Panc1 (cell line): Measurements from ENCODE around the gene ZNF366.

Experiments
- POLR2AphosphoS5 ChIP-seq: IDR thresholded peaks from 2 replicates; pipeline ENCODE4 v1.6.1; 2012; ENCODE audit warnings: mild to moderate bottlenecking, low read depth, low read length, moderate library complexity
- TF ChIP-seq, protein P1 (sequence below): fragments of 450-650 bp; IDR thresholded peaks from 2 replicates; pipeline ENCODE4 v1.5.1; 2017; ENCODE audit warnings: mild to moderate bottlenecking
- TF ChIP-seq, protein P2 (sequence below), 2 experiments: IDR thresholded peaks; 2 replicates each; pipeline ENCODE4 v1.6.1; 2011 to 2012; ENCODE audit warnings: low read depth in 2 of 2, control low read depth in 1 of 2, low read length in 1 of 2, mild to moderate bottlenecking in 1 of 2, moderate library complexity in 1 of 2; ENCODE audit not compliant: insufficient read depth in 1 of 2

DNA sequence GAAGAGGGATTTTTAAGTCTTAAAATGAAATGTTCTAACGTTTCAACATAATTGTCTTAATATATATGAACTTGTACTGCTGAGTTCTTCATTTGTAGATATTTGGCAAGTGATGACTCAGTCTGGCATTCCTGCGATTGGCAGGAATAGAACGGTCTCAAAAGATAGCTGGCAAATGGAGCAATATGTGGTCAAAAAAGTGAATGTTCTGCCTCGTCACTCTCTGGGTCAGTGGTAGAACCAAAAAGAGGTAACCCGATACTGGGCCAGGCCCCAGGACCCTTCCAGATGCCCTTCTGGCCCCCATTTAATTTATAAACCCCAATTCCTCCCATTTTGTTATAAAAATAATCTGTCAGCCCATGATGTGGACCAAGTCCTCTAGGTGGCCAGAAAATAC lies 39.2 kb downstream of the ZNF366 start:
- TF ChIP-seq, protein P1, sequence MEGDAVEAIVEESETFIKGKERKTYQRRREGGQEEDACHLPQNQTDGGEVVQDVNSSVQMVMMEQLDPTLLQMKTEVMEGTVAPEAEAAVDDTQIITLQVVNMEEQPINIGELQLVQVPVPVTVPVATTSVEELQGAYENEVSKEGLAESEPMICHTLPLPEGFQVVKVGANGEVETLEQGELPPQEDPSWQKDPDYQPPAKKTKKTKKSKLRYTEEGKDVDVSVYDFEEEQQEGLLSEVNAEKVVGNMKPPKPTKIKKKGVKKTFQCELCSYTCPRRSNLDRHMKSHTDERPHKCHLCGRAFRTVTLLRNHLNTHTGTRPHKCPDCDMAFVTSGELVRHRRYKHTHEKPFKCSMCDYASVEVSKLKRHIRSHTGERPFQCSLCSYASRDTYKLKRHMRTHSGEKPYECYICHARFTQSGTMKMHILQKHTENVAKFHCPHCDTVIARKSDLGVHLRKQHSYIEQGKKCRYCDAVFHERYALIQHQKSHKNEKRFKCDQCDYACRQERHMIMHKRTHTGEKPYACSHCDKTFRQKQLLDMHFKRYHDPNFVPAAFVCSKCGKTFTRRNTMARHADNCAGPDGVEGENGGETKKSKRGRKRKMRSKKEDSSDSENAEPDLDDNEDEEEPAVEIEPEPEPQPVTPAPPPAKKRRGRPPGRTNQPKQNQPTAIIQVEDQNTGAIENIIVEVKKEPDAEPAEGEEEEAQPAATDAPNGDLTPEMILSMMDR: no peak
- TF ChIP-seq POLR2AphosphoS5: no peak
- TF ChIP-seq, protein P2, sequence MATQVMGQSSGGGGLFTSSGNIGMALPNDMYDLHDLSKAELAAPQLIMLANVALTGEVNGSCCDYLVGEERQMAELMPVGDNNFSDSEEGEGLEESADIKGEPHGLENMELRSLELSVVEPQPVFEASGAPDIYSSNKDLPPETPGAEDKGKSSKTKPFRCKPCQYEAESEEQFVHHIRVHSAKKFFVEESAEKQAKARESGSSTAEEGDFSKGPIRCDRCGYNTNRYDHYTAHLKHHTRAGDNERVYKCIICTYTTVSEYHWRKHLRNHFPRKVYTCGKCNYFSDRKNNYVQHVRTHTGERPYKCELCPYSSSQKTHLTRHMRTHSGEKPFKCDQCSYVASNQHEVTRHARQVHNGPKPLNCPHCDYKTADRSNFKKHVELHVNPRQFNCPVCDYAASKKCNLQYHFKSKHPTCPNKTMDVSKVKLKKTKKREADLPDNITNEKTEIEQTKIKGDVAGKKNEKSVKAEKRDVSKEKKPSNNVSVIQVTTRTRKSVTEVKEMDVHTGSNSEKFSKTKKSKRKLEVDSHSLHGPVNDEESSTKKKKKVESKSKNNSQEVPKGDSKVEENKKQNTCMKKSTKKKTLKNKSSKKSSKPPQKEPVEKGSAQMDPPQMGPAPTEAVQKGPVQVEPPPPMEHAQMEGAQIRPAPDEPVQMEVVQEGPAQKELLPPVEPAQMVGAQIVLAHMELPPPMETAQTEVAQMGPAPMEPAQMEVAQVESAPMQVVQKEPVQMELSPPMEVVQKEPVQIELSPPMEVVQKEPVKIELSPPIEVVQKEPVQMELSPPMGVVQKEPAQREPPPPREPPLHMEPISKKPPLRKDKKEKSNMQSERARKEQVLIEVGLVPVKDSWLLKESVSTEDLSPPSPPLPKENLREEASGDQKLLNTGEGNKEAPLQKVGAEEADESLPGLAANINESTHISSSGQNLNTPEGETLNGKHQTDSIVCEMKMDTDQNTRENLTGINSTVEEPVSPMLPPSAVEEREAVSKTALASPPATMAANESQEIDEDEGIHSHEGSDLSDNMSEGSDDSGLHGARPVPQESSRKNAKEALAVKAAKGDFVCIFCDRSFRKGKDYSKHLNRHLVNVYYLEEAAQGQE (IDR thresholded peaks at IDR 0.05; ENCODE audit: insufficient read depth in 1 of 2, low read depth in 2 of 2, low read length in 1 of 2): no peak
